HG02970 (cell line): Measurements from ENCODE around the gene NUMA1.

Experiments
- ATAC-seq: cut with Tn5 transposase; IDR thresholded peaks from one replicate; pipeline ENCODE4 v1.9.1; 2021; ENCODE audit warnings: mild to moderate bottlenecking, moderate library complexity, moderate number of reproducible peaks; ENCODE audit not compliant: unreplicated experiment, low FRiP score

NUMA1 gene

GRCh38 chr11:72030472-72031045, 49.8 kb downstream of the NUMA1 start:
- ATAC-seq = no peak

GRCh38 chr11:72026090-72026489, 54.3 kb downstream of the NUMA1 start:
- no peak for ATAC-seq

- no peak for ATAC-seq
Observed at GRCh38 chr11:72024069-72024754, 56.1 kb downstream of the NUMA1 start.

GRCh38 chr11:72023335-72023734, 57.0 kb downstream of the NUMA1 start:
- ATAC-seq = no peak

- ATAC-seq = no peak
Observed at GRCh38 chr11:72018171-72018570, 62.2 kb downstream of the NUMA1 start.

- no peak for ATAC-seq
Observed at GRCh38 chr11:72015511-72016061, 64.8 kb downstream of the NUMA1 start.

GRCh38 chr11:72014761-72015320, 65.5 kb downstream of the NUMA1 start:
- ATAC-seq = no peak

GRCh38 chr11:72013765-72014711, 66.3 kb downstream of the NUMA1 start:
- ATAC-seq = no peak

- ATAC-seq = no peak
Observed at GRCh38 chr11:72012897-72013721, 67.2 kb downstream of the NUMA1 start.

GRCh38 chr11:72012091-72012630, 68.2 kb downstream of the NUMA1 start:
- no peak for ATAC-seq

GRCh38 chr11:72010529-72011233, 69.7 kb downstream of the NUMA1 start:
- ATAC-seq = no peak

- ATAC-seq = no peak
Observed at GRCh38 chr11:72009156-72009555, 71.2 kb downstream of the NUMA1 start.

GRCh38 chr11:72008728-72009127, 71.6 kb downstream of the NUMA1 start:
- ATAC-seq = no peak

- ATAC-seq = no peak
Observed at GRCh38 chr11:72007587-72007986, 72.8 kb downstream of the NUMA1 start.

GRCh38 chr11:72007089-72007476, 73.3 kb downstream of the NUMA1 start:
- ATAC-seq = no peak

- no peak for ATAC-seq
Observed at GRCh38 chr11:72006309-72007088, 73.8 kb downstream of the NUMA1 start.

GRCh38 chr11:72005347-72006260, 74.7 kb downstream of the NUMA1 start:
- ATAC-seq = no peak
